ENCODE measurements around the gene COBL.

COBL gene

DNA sequence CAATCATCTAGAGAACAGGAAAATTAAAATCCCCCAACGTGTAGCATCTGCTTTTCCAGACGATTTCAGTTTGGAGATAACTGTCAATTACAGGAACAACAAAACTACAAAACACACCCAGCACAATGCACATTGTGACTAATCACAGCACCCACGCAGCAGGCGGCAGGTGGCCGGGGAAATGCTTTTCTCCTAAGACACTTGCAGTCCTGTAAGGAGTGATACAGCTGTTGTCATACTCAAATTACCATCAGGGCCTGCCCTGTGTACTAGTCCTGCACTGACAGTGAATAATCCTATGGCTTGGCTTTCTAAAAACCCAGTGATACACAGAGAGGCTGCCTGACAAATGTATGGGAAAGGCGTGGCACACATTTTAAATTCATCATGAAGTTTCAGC is 37.8 kb downstream of the COBL start:
- no peak for DNase-seq (ENCODE audit: low read depth)
- H3K4me3 ChIP-seq (ENCODE audit: low read depth, low read length): no peak overlapping the region
- no peak for TF ChIP-seq CTCF (conservative IDR thresholded peaks at IDR 0.05; ENCODE audit: low read depth, low read length)

GRCh38 chr7:51276967-51277366 is 39.6 kb downstream of the COBL start:
- no peak overlapping the region for H3K4me3 ChIP-seq (ENCODE audit: low read depth, low read length)
- no peak for TF ChIP-seq CTCF (conservative IDR thresholded peaks at IDR 0.05; ENCODE audit: low read depth, low read length)
- DNase-seq (ENCODE audit: low read depth): no peak

GRCh38 chr7:51276091-51276605 is 40.5 kb downstream of the COBL start:
- no peak overlapping the region for H3K4me3 ChIP-seq (ENCODE audit: low read depth, low read length)
- no peak for TF ChIP-seq CTCF (conservative IDR thresholded peaks at IDR 0.05; ENCODE audit: low read depth, low read length)
- DNase-seq (ENCODE audit: low read depth): no peak

DNA sequence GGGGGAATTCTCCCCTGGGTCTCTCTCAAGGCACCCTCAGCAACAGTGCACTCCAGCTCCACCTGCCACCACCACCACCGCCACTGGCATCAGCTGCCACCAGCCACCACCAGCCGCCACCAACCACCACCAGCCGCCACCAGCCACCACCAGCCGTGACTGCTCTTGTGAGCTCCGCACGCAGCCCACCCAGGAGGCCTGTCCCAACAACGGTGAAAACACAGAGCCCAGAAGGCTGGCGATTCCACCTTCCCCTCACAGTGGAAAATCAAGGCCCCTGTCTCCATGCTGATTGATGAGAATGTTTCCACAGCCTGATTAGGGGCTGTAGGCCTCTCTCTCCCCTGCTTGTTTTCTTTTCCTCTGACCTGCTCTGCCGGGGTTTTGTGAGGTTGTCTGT is 41.1 kb downstream of the COBL start:
- no peak for DNase-seq (ENCODE audit: low read depth)
- TF ChIP-seq CTCF (conservative IDR thresholded peaks at IDR 0.05; ENCODE audit: low read depth, low read length): no peak

DNA sequence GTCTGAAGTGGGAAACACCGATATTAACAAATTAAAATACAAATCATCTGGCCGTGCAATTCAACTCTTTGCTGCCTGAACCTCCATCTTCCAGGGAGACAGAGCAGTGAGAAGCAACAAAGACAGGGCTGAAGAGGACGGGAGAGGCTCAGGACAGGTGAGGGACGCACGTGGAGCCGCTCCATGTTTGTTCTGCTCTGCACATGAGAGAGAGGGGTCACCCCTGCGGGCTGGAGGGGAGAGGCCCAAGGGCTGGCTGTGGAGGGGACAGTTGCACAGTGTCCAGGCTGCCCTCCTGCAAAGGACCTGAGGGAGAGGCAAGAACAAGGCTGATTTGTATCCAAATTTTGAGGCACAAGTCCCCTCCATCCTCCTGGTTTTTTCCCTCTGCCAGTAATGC is 41.7 kb downstream of the COBL start:
- TF ChIP-seq CTCF (conservative IDR thresholded peaks at IDR 0.05; ENCODE audit: low read depth, low read length): no peak
- no peak for DNase-seq (ENCODE audit: low read depth)
- H3K4me3 ChIP-seq (ENCODE audit: low read depth, low read length): no peak overlapping the region

More for the DNA sequence above, 41.1 kb downstream of the COBL start:
- H3K4me3 ChIP-seq (ENCODE audit: low read depth, low read length): no peak overlapping the region

DNA sequence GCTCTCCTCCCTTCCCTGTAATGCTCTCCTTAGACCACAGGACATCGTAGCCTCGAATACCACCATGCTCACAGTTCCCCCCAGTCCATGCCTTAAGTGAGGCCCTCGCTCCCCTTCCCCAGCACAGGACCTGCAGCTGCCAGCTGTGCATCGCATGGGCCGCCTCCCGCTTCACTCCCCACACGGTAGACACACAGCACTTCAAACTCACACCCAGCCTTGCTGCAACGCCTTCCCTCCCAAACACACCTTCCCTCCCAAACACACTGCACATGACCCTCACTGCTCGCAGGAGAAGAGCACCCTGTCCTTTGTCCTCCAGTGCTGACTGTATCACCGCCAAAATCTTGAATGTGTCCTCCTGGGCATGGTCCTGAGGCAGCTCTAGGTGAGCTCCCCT is 42.6 kb downstream of the COBL start:
- TF ChIP-seq CTCF (conservative IDR thresholded peaks at IDR 0.05; ENCODE audit: low read depth, low read length): no peak
- no peak overlapping the region for H3K4me3 ChIP-seq (ENCODE audit: low read depth, low read length)
- no peak for DNase-seq (ENCODE audit: low read depth)

- DNase-seq (ENCODE audit: low read depth): no peak
- no peak for TF ChIP-seq CTCF (conservative IDR thresholded peaks at IDR 0.05; ENCODE audit: low read depth, low read length)
- H3K4me3 ChIP-seq (ENCODE audit: low read depth, low read length): no peak overlapping the region
Observed at GRCh38 chr7:51273360-51273759, 43.2 kb downstream of the COBL start.

All from choroid plexus epithelial cell (primary cell).